Stomach smooth muscle (tissue), 2 donors: ENCODE data around the gene ZDHHC6.

Source experiments
- H3K27ac ChIP-seq: one replicate; pipeline ENCODE4 v1.7.0; 2013; ENCODE audit warnings: mild to moderate bottlenecking, low read length, inconsistent platforms
- H3K27me3 ChIP-seq, 2 donors: one replicate each; pipeline ENCODE4 v1.7.0; 2013; ENCODE audit warnings: low read length in 2 of 2; ENCODE audit not compliant: insufficient read depth in 2 of 2, control insufficient read depth in 1 of 2
- H3K36me3 ChIP-seq, 2 donors: one replicate each; pipeline ENCODE4 v1.7.0; 2013; ENCODE audit warnings: low read length in 2 of 2; ENCODE audit not compliant: control insufficient read depth in 2 of 2, insufficient read depth in 2 of 2
- H3K4me1 ChIP-seq: one replicate; pipeline ENCODE4 v1.7.0; 2013; ENCODE audit warnings: low read length; ENCODE audit not compliant: control insufficient read depth, insufficient read depth
- H3K4me3 ChIP-seq, 2 donors: one replicate each; pipeline ENCODE4 v1.7.0; 2013; ENCODE audit warnings: low read length in 2 of 2
- H3K9ac ChIP-seq, 2 donors: one replicate each; pipeline ENCODE4 v1.7.0; 2013; ENCODE audit warnings: low read length in 2 of 2, mild to moderate bottlenecking in 1 of 2
- H3K9me3 ChIP-seq, 2 donors: one replicate each; pipeline ENCODE4 v1.7.0; 2013; ENCODE audit warnings: low read length in 2 of 2; ENCODE audit not compliant: control insufficient read depth in 2 of 2
- donor health status: healthy.
- donor health status: Pancreatic carcinoma.

The ZDHHC6 gene

DNA sequence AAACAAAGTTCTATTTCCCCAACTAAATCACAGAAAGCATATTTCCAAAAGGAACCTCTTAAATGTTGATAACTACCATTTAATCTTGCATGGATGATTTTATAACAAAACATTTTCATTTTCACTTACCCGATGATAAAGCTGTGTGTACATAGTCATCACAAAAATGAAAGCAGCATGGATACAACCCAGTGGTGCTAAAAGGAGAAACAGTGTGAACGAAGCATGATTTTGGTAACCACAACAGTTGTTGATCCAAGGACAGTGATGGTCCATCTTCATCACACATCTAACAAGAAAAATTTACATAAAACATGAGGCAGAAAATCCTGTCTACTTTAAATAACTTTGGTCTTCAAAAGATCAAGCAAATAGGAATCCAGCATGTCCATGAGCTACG lies 4.7 kb downstream of the ZDHHC6 start:
- no peak overlapping the region for H3K4me3 ChIP-seq
- peaks cover 4% of the 10 kb centered on the region for H3K4me1 ChIP-seq
- H3K27me3 ChIP-seq: no peaks in the 10 kb centered on the region
- H3K27ac ChIP-seq: no peak overlapping the region
- H3K9ac ChIP-seq: no peak overlapping the region
- no peaks in the 10 kb centered on the region for H3K9me3 ChIP-seq
- H3K36me3 ChIP-seq: peaks cover 21 to 34% of the 10 kb centered on the region in 2 donors

DNA sequence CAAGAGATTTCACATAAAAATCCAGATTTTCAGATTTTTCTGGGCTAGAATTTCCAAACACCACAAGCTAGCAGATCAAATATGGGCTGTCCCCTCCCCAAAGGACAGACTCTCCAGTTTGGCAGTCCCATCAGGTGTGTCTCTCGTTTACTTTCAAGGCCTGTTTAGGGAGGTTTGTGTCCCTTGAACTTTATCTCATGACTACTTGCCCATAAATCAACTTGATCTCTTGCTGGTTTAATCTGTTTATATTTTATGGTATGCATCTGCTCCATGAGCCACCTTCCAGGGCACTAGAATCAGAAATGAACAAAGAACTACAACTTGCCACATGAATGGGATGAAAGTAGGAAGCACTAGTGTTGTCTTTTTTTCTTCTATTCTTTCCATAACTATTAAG lies 5.2 kb downstream of the ZDHHC6 start:
- H3K9me3 ChIP-seq: no peaks in the 10 kb centered on the region
- H3K36me3 ChIP-seq: peaks cover 21 to 38% of the 10 kb centered on the region in 2 donors
- H3K27ac ChIP-seq: no peak overlapping the region
- H3K4me3 ChIP-seq: no peak overlapping the region
- H3K27me3 ChIP-seq: no peaks in the 10 kb centered on the region
- no peak overlapping the region for H3K9ac ChIP-seq
- peaks cover 4% of the 10 kb centered on the region for H3K4me1 ChIP-seq

GRCh38 chr10:112438356-112438755 lies 8.4 kb downstream of the ZDHHC6 start:
- Histone ChIP-seq H3K9ac (no peak overlapping the region), H3K27me3 (no peaks in the 10 kb centered on the region), H3K9me3 (no peaks in the 10 kb centered on the region), H3K27ac (no peak overlapping the region), H3K36me3 (peaks cover 17 to 34% of the 10 kb centered on the region in 2 donors), H3K4me3 (no peak overlapping the region), H3K4me1 (no peaks in the 10 kb centered on the region)

GRCh38 chr10:112434988-112435619 lies 11.6 kb downstream of the ZDHHC6 start:
- Histone ChIP-seq H3K9ac (no peak overlapping the region), H3K27me3 (no peaks in the 10 kb centered on the region), H3K36me3 (peaks cover 25 to 33% of the 10 kb centered on the region in 2 donors), H3K4me3 (no peak overlapping the region), H3K27ac (no peak overlapping the region), H3K4me1 (no peaks in the 10 kb centered on the region), H3K9me3 (no peaks in the 10 kb centered on the region)

DNA sequence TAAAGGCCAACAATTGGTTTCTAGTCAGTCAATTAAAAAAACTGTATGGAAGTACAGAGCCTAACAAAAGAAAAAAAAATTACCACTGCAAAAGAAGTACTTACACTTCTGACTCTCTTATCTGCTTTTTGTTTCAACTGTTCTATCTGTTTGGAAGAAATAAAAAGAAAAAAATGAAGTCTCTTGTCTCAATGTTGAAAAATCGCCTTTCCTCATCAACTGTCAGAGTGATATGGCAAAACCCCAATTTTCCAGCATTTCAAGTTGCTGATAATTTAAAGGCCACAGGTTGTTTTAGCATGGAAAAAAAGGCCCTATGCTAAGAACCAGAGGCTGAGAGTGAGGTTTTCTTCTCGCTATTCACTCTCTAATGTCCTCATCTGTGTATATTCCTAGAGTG lies 13.6 kb downstream of the ZDHHC6 start:
- peaks cover 31 to 35% of the 10 kb centered on the region in 2 donors for H3K36me3 ChIP-seq
- no peaks in the 10 kb centered on the region for H3K4me1 ChIP-seq
- no peak overlapping the region for H3K9ac ChIP-seq
- H3K9me3 ChIP-seq: no peaks in the 10 kb centered on the region
- H3K4me3 ChIP-seq: no peak overlapping the region
- no peaks in the 10 kb centered on the region for H3K27me3 ChIP-seq
- no peak overlapping the region for H3K27ac ChIP-seq

DNA sequence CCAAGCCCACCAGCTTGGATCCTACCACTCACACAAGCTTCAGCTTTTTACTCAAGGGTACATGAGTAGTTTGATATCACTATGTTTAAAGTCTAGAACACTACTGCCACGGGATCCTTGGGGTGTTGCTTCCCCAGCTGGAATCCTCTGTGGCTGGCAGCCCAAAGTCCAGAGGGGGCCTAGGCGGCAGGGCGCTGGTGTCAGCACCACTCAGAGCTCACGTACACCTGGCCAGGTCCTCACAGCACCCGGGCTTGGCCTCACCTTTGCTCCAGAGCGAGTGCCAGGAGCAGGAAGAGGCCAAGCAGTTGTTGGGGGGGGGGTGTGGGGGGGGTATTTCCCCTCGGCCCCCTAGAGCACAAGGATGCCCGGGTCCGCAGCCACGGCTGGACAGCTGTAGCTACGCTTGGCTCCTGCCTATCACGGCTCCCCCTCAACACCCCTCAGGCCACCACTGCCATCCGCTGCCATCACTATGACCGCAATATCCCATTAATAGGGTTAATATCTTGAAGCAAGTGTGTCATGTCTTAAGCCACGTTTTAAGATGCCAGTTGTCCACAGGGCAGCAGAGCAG lies 17.0 kb downstream of the ZDHHC6 start:
- Histone ChIP-seq H3K9me3 (no peaks in the 10 kb centered on the region), H3K4me3 (no peak overlapping the region), H3K4me1 (no peaks in the 10 kb centered on the region), H3K36me3 (peaks cover 19 to 27% of the 10 kb centered on the region in 2 donors), H3K9ac (no peak overlapping the region), H3K27ac (no peak overlapping the region), H3K27me3 (no peaks in the 10 kb centered on the region)

- Histone ChIP-seq H3K27ac (no peak overlapping the region), H3K9me3 (no peaks in the 10 kb centered on the region), H3K4me1 (no peaks in the 10 kb centered on the region), H3K36me3 (peaks cover 18 to 27% of the 10 kb centered on the region in 2 donors), H3K4me3 (no peak overlapping the region), H3K9ac (no peak overlapping the region), H3K27me3 (no peaks in the 10 kb centered on the region)
Measured at GRCh38 chr10:112429147-112429546, 17.6 kb downstream of the ZDHHC6 start.

DNA sequence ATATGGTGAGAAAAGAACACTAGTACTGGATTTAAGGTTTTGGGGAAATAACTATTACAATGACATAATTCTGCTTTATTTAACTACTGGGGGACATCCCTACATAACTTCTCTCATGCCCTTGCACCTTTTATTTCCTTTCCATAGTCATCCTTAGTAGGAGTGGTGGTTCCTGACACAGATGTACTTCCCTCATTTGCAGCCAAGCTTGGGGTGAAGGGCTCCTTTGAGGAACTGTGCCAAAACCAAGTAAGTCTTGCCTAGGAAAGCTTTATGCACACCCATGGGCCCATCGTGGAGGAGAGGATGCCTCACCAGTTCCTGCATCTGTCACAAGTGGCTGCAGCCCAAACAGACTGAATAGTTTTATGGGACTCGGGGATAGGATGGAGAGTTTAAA lies 20.6 kb downstream of the ZDHHC6 start:
- H3K27ac ChIP-seq: no peak overlapping the region
- H3K27me3 ChIP-seq: no peaks in the 10 kb centered on the region
- H3K4me3 ChIP-seq: no peak overlapping the region
- no peaks in the 10 kb centered on the region for H3K4me1 ChIP-seq
- no peaks in the 10 kb centered on the region for H3K9me3 ChIP-seq
- peaks cover 13 to 19% of the 10 kb centered on the region in 2 donors for H3K36me3 ChIP-seq
- H3K9ac ChIP-seq: no peak overlapping the region

GRCh38 chr10:112424651-112425050 lies 22.1 kb downstream of the ZDHHC6 start:
- no peaks in the 10 kb centered on the region for H3K27me3 ChIP-seq
- H3K27ac ChIP-seq: no peak overlapping the region
- H3K9me3 ChIP-seq: no peaks in the 10 kb centered on the region
- no peaks in the 10 kb centered on the region for H3K4me1 ChIP-seq
- peaks cover 7 to 11% of the 10 kb centered on the region in 2 donors for H3K36me3 ChIP-seq
- no peak overlapping the region for H3K9ac ChIP-seq
- H3K4me3 ChIP-seq: no peak overlapping the region

GRCh38 chr10:112421731-112422130 lies 25.0 kb downstream of the ZDHHC6 start:
- Histone ChIP-seq H3K9me3 (no peaks in the 10 kb centered on the region), H3K9ac (no peak overlapping the region), H3K36me3 (peaks cover 6 to 7% of the 10 kb centered on the region in 2 donors)

GRCh38 chr10:112412696-112413095 lies 34.0 kb downstream of the ZDHHC6 start:
- H3K4me1 ChIP-seq: no peaks in the 10 kb centered on the region
- no peak overlapping the region for H3K9ac ChIP-seq
- H3K36me3 ChIP-seq: no peaks in the 10 kb centered on the region
- no peak overlapping the region for H3K27ac ChIP-seq
- no peaks in the 10 kb centered on the region for H3K9me3 ChIP-seq
- H3K27me3 ChIP-seq: no peaks in the 10 kb centered on the region
- no peak overlapping the region for H3K4me3 ChIP-seq

More at GRCh38 chr10:112421731-112422130, 25.0 kb downstream of the ZDHHC6 start:
- Histone ChIP-seq H3K4me3 (no peak overlapping the region), H3K27ac (no peak overlapping the region), H3K27me3 (no peaks in the 10 kb centered on the region), H3K4me1 (no peaks in the 10 kb centered on the region)
